A549 (cell line): ENCODE measurements around the gene PTOV1.

Source experiments
- CTCF ChIP-seq: fragments of >200 bp; sonication (Bioruptor Twin); formaldehyde crosslinking; IDR thresholded peaks from 3 replicates; pipeline ENCODE4 v1.5.1; 2016
- EP300 ChIP-seq, 2 experiments: fragments of >200 bp; sonication (Bioruptor Twin); formaldehyde crosslinking; IDR thresholded peaks; 2 replicates in 1 of 2; 3 replicates in 1 of 2; pipeline ENCODE4 v1.6.1; 2016 to 2017

- TF ChIP-seq CTCF = no peak
- no peak for TF ChIP-seq EP300 (IDR thresholded peaks at IDR 0.05)
Measured at GRCh38 chr19:49908480-49909420, 57.8 kb downstream of the PTOV1 start.
